Keratinocyte (primary cell): ENCODE data around the gene LRP1B. TPM values are rescaled to one million over a fixed set of nuclear protein-coding genes. Genes with fewer than 3 reads are reported as not detected.

ENCODE experiments used
- DNase-seq: peaks from one replicate; pipeline ENCODE4 v3.0.0-alpha.2; 2011; ENCODE audit warnings: low read depth, missing footprints, low spot score
- FAIRE-seq: peaks from 2 replicates; lab custom pipeline; 2011; peaks lifted over from hg19 to GRCh38; lab: Jason Lieb, UNC
- H2AFZ ChIP-seq: 2 replicates; pipeline ENCODE4 v1.6.0; 2012; ENCODE audit warnings: low read length, control low read depth, inconsistent platforms; ENCODE audit not compliant: control insufficient read depth
- H3K27ac ChIP-seq: 2 replicates; pipeline ENCODE4 v1.5.1; 2011; ENCODE audit warnings: low read length; ENCODE audit not compliant: control insufficient read depth, insufficient read depth
- H3K27me3 ChIP-seq: 3 replicates; pipeline ENCODE4 v1.6.0; 2011; ENCODE audit warnings: low read length; ENCODE audit not compliant: control insufficient read depth, insufficient read depth; ENCODE audit errors: extremely low read depth
- H3K36me3 ChIP-seq, 2 experiments: 2 replicates in 1 of 2; 3 replicates in 1 of 2; pipeline ENCODE4 v1.5.1; 2011; ENCODE audit warnings: low read length in 2 of 2, mild to moderate bottlenecking in 1 of 2; ENCODE audit not compliant: control insufficient read depth in 2 of 2, insufficient read depth in 2 of 2; ENCODE audit errors: extremely low read depth in 1 of 2
- H3K4me1 ChIP-seq: 3 replicates; pipeline ENCODE4 v1.5.1; 2011; ENCODE audit warnings: low read length; ENCODE audit not compliant: control insufficient read depth, insufficient read depth; ENCODE audit errors: extremely low read depth
- H3K4me2 ChIP-seq: 3 replicates; pipeline ENCODE4 v1.6.0; 2011; ENCODE audit warnings: low read depth, low read length; ENCODE audit not compliant: control insufficient read depth, insufficient read depth; ENCODE audit errors: extremely low read depth
- H3K4me3 ChIP-seq, 3 experiments: fragments of 200-600 bp in 1 of 3; sonication (generic) in 1 of 3; 2 replicates in 2 of 3; 3 replicates in 1 of 3; pipeline ENCODE4 v1.5.1; 2011 to 2016; ENCODE audit warnings: low read length in 3 of 3, mild to moderate bottlenecking in 3 of 3, control low read depth in 2 of 3, inconsistent platforms in 1 of 3, low read depth in 1 of 3, mixed read lengths in 1 of 3, mixed run types in 1 of 3, moderate library complexity in 1 of 3; ENCODE audit not compliant: control insufficient read depth in 2 of 3, insufficient read depth in 2 of 3; ENCODE audit errors: extremely low read depth in 1 of 3
- H3K79me2 ChIP-seq: 2 replicates; pipeline ENCODE4 v1.6.0; 2012; ENCODE audit warnings: low read length; ENCODE audit not compliant: control insufficient read depth, insufficient read depth
- H3K9ac ChIP-seq: 3 replicates; pipeline ENCODE4 v1.6.0; 2011; ENCODE audit warnings: low read length; ENCODE audit not compliant: control insufficient read depth, insufficient read depth; ENCODE audit errors: extremely low read depth
- H3K9me1 ChIP-seq: 3 replicates; pipeline ENCODE4 v1.6.0; 2011; ENCODE audit warnings: low read length; ENCODE audit not compliant: control insufficient read depth, insufficient read depth; ENCODE audit errors: extremely low read depth
- H3K9me3 ChIP-seq: 2 replicates; pipeline ENCODE4 v1.5.1; 2012; ENCODE audit warnings: low read depth, low read length; ENCODE audit not compliant: control insufficient read depth
- H4K20me1 ChIP-seq: 3 replicates; pipeline ENCODE4 v1.6.0; 2011; ENCODE audit warnings: low read length; ENCODE audit not compliant: control insufficient read depth, insufficient read depth; ENCODE audit errors: extremely low read depth
- EZH2 ChIP-seq: IDR thresholded peaks from one replicate; pipeline ENCODE4 v1.6.1; 2012; ENCODE audit warnings: inconsistent platforms, mild to moderate bottlenecking, low read length, moderate library complexity
- dilution Hi-C: fragments of 300-500 bp; cut with MboI; formaldehyde crosslinking; loops from one replicate; pipeline ENCODE4 v1.7.0; 2020; ENCODE audit warnings: low sequenced_read_pairs; ENCODE audit not compliant: extremely low pct_ligation_motif_present
- polyA plus RNA-seq, 5 experiments: library from polyadenylated mRNA; depleted of rRNA in 3 of 5; stranded (reverse) in 3 of 5; stranded (forward) in 1 of 5; unstranded in 1 of 5; fragments of >200 nt; gene quantifications; 1 replicate in 1 of 5; 2 replicates in 3 of 5; 3 replicates in 1 of 5; pipeline versions ENCODE4 v1.2.1 to v1.2.3, GENCODE V29; 2011 to 2012; ENCODE audit warnings: missing spikeins in 2 of 5, low read depth in 1 of 5, low replicate concordance in 1 of 5
- TF ChIP-seq, protein P1 (sequence below), 3 experiments: IDR thresholded peaks in 1 of 3; conservative IDR thresholded peaks in 1 of 3; optimal IDR thresholded peaks in 1 of 3; 2 replicates in 2 of 3; 3 replicates in 1 of 3; pipeline versions ENCODE3 to v1.5.1; 2011; ENCODE audit warnings: low read length in 3 of 3, mild to moderate bottlenecking in 3 of 3, moderate library complexity in 2 of 3, control low read depth in 1 of 3, inconsistent platforms in 1 of 3; ENCODE audit not compliant: insufficient read depth in 2 of 3; ENCODE audit errors: extremely low read depth in 1 of 3

Gene LRP1B
- polyA plus RNA-seq, 1 donor (not counting 4 experiments of a cell fraction or from before 2014, with no cell fraction given): not detected

DNA sequence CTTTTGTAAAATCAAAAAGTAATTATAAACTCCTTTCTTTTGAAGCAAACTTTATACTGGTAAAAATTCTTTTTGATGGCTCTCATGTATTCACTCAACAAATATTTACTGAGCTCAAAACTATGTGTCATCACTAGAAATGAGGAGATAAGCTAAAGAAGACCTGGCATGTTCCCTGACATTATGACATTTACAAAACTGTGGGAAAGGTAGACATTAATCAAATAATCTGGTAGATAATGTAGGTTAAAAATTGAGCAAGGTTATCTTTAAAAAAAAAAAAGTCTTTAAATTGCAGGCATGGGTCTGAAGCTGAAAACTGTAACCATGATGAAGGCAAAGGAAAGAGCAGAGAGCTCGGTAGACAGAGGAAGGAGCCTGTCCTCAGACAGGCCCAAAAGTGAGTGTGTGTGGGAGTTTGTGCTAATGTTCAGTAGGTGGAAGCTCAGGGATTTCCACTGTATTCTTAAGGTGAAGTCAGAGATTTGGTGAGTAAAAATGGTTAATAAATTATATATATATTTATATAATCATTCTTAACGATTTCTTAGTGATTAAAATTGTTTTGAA lies 612.9 kb downstream of the LRP1B start:
- no peak overlapping the region for H2AFZ ChIP-seq
- DNase-seq (no peak), FAIRE-seq (no peak)

GRCh38 chr2:141517180-141517851 lies 613.5 kb downstream of the LRP1B start:
- no peaks in the 10 kb centered on the region for H3K36me3 ChIP-seq
- H3K4me2 ChIP-seq: no peak overlapping the region
- dilution Hi-C loops: no loop called here

More for the DNA sequence above, 612.9 kb downstream of the LRP1B start:
- no peaks in the 10 kb centered on the region for H3K4me1 ChIP-seq
- no peak for TF ChIP-seq EZH2
- TF ChIP-seq, protein P1, sequence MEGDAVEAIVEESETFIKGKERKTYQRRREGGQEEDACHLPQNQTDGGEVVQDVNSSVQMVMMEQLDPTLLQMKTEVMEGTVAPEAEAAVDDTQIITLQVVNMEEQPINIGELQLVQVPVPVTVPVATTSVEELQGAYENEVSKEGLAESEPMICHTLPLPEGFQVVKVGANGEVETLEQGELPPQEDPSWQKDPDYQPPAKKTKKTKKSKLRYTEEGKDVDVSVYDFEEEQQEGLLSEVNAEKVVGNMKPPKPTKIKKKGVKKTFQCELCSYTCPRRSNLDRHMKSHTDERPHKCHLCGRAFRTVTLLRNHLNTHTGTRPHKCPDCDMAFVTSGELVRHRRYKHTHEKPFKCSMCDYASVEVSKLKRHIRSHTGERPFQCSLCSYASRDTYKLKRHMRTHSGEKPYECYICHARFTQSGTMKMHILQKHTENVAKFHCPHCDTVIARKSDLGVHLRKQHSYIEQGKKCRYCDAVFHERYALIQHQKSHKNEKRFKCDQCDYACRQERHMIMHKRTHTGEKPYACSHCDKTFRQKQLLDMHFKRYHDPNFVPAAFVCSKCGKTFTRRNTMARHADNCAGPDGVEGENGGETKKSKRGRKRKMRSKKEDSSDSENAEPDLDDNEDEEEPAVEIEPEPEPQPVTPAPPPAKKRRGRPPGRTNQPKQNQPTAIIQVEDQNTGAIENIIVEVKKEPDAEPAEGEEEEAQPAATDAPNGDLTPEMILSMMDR (optimal IDR thresholded peaks at IDR 0.05 in 1 of 3, IDR thresholded peaks at IDR 0.05 in 1 of 3, conservative IDR thresholded peaks at IDR 0.05 in 1 of 3; ENCODE audit: extremely low read depth in 1 of 3, insufficient read depth in 2 of 3, low read length in 3 of 3): no peak
- no peaks in the 10 kb centered on the region for H3K27me3 ChIP-seq
- H3K9me3 ChIP-seq: no peaks in the 10 kb centered on the region
- no peaks in the 10 kb centered on the region for H3K79me2 ChIP-seq
- H3K4me3 ChIP-seq: no peak overlapping the region
- no peak overlapping the region for H3K4me2 ChIP-seq
- no peaks in the 10 kb centered on the region for H3K9me1 ChIP-seq
- no peaks in the 10 kb centered on the region for H4K20me1 ChIP-seq
- H3K27ac ChIP-seq: no peak overlapping the region
- no peaks in the 10 kb centered on the region for H3K36me3 ChIP-seq
- no peak overlapping the region for H3K9ac ChIP-seq
- dilution Hi-C loops: no loop called here

More at GRCh38 chr2:141517180-141517851, 613.5 kb downstream of the LRP1B start:
- Histone ChIP-seq H2AFZ (no peak overlapping the region), H3K4me3 (no peak overlapping the region), H4K20me1 (no peaks in the 10 kb centered on the region), H3K79me2 (no peaks in the 10 kb centered on the region), H3K4me1 (no peaks in the 10 kb centered on the region), H3K9me3 (no peaks in the 10 kb centered on the region), H3K27ac (no peak overlapping the region), H3K9ac (no peak overlapping the region), H3K27me3 (no peaks in the 10 kb centered on the region), H3K9me1 (no peaks in the 10 kb centered on the region)
- FAIRE-seq (no peak), DNase-seq (no peak)
- TF ChIP-seq, protein P1 (optimal IDR thresholded peaks at IDR 0.05 in 1 of 3, IDR thresholded peaks at IDR 0.05 in 1 of 3, conservative IDR thresholded peaks at IDR 0.05 in 1 of 3; ENCODE audit: extremely low read depth in 1 of 3, insufficient read depth in 2 of 3, low read length in 3 of 3): no peak
- no peak for TF ChIP-seq EZH2
